PC-9 (cell line): ENCODE measurements around the gene CDADC1.

Experiments
- EZH2 ChIP-seq: fragments of 200-600 bp; sonication (generic); IDR thresholded peaks from 2 replicates; pipeline ENCODE4 v1.8.0; 2017; ENCODE audit warnings: antibody characterized with exemption, low read depth
- TF ChIP-seq, protein P1 (sequence below): fragments of 200-600 bp; sonication (generic); conservative IDR thresholded peaks from 2 replicates; pipeline ENCODE4 v1.6.1; 2017; ENCODE audit warnings: mixed run types, antibody characterized with exemption, mild to moderate bottlenecking, moderate library complexity

DNA sequence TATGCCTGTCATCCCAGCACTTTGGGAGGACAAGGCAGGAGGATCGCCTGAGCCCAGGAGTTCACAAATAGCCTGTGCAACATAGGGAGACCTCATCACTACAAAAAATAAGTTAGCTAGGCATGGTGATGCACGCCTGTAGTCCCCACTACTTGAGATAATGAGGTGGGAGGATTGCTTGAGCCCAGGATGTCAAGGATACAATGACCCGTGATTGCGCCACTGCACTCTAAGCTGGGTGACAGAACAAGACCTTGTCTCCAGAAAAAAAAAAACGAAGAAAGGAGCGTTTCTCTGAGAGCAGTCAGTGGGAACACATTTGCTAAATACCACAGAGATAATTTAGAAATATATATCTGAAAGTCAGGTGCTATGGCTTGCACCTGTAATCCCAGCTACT is 11.9 kb downstream of the CDADC1 start:
- no peak for TF ChIP-seq EZH2
- TF ChIP-seq, protein P1, sequence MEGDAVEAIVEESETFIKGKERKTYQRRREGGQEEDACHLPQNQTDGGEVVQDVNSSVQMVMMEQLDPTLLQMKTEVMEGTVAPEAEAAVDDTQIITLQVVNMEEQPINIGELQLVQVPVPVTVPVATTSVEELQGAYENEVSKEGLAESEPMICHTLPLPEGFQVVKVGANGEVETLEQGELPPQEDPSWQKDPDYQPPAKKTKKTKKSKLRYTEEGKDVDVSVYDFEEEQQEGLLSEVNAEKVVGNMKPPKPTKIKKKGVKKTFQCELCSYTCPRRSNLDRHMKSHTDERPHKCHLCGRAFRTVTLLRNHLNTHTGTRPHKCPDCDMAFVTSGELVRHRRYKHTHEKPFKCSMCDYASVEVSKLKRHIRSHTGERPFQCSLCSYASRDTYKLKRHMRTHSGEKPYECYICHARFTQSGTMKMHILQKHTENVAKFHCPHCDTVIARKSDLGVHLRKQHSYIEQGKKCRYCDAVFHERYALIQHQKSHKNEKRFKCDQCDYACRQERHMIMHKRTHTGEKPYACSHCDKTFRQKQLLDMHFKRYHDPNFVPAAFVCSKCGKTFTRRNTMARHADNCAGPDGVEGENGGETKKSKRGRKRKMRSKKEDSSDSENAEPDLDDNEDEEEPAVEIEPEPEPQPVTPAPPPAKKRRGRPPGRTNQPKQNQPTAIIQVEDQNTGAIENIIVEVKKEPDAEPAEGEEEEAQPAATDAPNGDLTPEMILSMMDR: no peak
